ENCODE results near the gene ITPR2.
"Not testable (repeated sequence)": the region's sequence is repeated elsewhere in the genome, so short reads cannot be mapped to it uniquely, and the experiment has no call there.

ITPR2 gene

DNA sequence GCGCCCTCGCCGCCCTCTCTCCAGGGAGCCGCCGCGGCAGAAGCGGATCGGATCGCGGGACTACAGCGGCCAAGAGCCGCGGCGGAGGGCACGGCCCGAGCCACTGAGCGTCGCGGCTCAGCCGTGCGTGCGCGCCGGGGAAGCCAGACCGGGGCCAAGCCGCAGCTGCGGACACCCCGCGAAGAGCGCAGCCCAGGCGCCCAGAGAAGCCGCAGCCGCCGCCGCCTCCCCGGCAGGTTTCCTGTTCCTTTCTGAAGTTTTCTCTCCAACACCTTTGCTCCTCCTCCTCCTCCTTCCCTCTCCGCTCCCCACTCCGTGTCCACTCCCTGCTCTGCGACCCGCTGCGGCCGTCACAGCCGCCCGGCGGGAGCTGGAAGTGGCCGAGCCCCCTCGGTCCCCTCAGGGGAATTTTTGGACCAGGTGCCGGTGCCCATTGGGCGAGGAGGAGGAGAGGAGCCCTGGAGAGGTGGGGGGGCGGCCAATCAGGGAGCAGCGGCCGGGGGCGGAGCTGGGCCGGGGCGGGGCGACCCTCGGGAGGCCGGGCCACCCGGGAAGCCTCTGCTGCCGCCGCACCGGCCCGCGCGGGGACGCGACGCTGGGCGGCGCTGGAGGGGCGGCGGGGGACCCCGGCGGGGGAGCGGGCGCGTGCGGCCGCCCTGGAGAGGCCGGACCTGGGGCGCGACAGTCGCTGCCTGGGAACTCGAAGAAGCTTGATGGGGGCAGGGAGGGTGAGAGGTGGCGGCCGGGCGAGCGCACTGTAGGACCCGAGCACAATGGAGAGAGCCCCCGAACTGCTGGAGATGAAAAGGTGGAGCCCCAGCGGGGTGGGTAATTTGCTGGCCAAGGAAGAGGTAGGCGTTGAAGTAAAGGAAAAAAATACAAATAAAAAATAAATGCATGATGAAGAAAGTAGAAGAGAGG lies at the start of gene ITPR2:
Gene ITPR2 (minus strand): TSS at position 373 of the 921 bp plus-strand sequence. CDS start 413 bp downstream, outside the sequence.
- peak; percentile 77 for DNase-seq (ENCODE audit: low read depth)

DNA sequence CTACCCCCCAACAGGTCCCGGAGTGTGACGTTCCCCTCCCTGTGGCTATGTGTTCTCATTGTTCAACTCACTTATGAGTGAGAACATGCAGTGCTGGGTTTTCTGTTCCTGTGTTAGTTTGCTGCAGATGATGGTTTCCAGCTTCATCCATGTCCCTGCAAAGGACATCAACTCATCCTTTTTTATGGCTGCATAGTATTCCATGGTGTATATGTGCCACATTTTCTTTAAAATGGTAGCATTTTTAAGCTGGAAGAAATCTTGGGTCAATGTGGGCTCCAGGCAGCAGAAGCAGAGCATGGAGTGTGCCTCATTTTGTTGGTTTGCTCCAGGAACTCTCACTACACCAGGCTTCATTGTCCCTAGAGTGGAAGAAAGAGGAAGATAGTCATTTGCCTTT lies 47.6 kb upstream of the ITPR2 start:
- no peak for DNase-seq (ENCODE audit: low read depth)

DNA sequence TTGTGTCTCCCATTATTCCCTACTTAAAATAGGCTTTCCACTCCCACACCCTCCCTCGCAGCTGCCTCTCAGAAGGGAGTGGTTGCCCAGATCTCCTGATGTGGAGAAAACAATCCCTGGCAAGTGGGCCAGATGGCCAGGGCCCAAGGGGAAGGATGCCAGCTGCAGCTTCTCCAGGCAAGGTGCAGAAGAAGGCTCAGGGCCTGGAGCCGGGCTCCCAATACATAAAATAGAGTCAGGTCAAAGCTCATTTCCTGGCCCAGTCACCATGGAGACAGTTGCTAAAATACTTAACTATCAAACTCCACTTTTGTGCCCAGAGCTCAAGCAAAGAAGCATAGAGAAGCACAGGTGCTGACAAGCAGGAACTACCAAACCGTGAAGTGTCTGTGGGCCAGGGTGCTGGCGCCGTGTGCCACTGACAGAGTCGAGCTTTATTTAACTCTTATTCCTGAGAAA lies 45.7 kb upstream of the ITPR2 start:
- DNase-seq (ENCODE audit: low read depth) = no peak

DNA sequence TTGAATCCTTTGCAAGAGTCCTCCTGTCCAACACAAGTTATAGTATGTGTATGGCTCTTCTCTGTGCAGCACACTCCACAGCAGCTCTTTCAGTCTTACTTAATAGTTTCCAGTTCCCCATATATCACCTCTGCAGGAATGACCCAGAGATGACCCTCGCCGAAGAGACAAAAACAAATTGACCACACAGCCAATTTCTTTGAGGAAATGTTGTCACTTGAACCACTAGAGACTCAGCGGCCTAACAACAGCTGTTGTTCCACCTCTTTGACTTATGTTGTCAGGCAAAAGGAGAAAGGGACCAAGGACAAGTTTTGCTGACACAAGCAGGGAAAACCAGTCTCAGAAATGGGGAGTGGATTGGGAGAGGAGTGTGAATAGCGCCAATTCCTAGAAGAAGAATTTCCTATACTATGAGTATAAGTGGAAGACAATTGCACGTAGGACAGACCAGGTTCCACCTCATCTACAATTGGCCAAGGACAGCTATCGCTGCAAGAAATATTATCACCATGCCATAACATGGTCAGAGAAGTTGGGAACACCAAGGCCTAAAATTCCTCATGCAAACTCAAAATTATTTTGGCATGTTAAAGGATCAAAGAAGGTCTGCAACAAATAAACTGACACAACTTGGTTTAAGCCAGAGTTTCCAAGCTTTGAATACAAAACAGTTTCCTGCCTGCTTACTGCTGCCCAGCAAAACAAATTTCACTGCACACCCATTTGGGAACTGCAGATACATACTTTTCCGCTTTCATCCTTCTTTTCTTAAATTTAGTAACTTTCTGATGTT lies 41.7 kb upstream of the ITPR2 start:
- no peak for DNase-seq (ENCODE audit: low read depth)

DNA sequence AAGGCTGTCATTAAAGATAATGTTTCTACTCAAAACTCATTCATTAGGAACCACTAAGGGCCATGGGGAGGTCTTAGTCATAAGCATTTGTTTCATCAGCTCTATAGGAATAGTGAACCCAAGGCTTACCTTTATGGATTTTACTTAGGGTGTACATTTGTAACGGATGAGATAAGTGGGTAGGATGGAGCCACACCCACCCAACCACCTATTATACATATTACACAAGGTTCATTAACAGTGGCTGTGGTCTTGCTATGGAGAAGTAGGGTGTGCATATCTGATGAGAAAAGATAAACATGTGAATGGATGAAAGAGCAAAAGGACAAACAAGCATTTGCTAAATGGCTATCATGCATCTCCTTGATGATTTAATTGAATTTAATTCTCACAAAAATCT lies 39.6 kb upstream of the ITPR2 start:
- no peak for DNase-seq (ENCODE audit: low read depth)

DNA sequence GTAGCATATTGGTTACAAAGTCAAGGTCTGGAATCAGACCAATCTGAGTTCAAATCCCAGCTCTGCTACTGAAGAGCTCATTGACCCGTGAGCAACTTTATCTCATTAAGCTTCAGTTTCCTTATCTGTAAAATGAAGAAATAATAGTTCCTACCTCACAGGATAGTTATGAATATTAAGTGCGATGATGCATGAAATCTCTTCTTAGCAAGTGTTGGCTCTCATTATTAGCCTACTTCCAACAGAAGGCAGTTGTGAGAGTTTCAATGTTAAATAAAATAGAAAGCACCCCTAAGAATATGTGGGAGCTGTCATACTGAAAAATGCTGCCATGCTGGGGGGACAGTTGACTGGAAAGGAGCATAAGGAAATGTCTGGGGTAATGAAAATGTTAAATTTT lies 39.0 kb upstream of the ITPR2 start:
- no peak for DNase-seq (ENCODE audit: low read depth)

DNA sequence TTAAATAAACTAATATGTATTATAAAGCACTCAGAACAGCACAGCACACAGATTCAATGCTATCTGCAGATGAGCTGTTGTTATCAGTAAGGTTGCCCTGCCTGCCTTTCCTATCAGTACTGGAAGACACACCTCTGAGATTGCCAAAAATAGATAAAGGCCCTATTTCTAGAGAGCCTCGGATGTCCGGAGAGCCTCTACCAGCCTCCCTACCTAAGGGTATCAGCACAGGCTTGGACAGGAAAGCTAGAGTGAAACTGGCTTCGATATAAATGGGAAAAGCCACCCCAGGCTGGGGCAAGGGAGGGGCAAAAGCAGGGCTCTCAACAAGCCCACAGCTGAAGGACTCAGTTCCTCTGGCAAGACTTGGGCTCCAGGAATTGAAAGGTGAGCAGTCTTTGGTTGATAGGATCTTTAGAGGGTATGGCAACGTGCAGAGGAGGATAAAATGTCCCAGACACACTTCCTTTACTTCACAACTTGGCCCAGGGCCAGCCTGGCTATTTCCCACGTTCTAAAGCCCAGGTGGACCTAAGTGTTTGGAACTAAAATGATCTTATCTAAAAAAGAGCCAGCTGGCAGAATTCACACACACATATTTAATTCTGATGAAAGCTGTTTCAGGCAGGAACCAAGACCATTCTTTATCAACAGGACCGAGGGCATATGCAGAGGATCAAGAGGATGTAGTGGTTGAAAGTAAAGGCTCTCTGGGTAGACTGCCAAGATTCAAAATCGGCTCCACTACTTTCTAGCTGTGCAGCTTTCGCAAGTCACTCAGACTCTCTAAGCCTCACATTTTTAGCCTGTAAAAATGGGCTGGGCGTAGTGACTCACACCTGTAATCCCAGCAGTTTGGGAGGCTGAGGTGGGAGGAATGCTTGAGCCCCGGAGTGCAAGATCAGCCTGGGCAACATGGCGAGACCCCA lies 37.8 kb upstream of the ITPR2 start:
- no peak for DNase-seq (ENCODE audit: low read depth)

DNA sequence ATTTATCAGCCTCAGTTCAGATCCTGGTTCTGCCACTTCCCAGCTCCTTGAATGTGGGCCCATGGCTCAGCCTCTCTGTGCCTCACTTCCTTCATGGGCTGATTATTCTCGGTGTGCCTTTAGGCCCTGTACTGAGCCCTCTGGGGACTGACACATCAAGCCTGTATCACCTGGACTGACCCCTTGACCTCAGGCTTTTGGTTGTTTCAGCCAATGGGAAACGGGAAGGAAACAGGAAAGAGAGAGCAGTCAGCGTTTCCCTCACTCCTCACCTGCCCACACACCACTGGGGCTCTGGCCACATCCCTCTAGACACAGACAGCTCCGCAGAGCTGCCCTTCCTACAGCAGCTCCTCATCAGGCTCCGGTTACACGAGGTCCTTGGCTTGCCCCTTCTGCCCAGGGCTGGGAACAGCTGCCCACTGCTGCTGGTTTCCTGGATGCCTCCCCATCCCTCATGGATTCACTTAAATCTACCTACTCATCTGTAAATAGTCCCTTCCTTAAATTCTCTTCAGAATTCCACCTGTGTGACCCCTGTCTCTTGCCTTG lies 37.0 kb upstream of the ITPR2 start:
- DNase-seq (ENCODE audit: low read depth) = no peak

DNA sequence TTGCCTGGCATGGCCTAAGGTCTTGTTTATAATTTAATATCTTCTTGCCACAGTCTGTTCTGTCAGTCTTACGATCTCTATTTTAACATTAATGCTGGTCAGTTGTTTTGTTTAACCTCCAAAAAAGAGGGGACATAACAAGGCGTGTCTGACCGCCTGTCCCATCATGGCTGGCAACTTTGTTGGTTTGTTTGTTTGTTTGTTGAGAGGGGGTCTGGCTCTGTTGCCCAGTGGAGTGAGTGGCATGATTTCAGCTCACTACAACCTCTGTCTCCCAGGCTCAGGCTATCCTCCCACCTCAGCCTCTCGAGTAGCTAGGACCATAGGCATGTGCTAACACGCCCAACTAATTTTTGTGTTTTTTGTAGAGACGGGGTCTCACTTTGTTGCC lies 36.1 kb upstream of the ITPR2 start:
- no peak for DNase-seq (ENCODE audit: low read depth)

DNA sequence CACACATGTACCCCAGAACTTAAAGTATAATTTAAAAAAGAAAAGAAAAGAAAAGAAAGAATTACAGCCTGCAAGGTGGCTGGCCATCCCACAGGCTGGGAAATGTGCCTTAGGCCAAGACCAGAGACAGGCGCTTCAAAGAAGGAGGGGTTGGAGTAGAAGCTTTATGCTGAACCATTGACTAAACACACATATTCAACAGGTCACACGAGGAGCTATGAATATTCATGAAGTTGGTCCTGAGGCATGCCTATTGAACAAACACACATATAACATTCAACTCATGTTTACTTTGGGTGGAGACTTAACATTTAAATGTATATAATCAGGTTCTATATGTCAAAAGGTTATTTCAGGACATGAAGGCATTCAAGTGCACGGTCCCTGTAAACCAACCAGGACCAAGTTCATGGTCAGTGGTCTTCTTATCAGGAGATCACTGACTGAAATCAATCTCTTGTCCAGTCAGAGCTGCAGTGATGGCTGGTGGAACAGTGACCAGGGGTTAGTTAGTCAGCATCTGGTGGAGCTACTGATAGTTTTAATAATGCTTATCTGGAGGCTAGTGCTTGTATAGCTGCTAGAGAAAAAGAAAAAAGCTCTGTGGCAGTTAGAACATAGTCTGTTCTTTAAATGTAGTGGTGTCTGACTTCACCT lies 35.6 kb upstream of the ITPR2 start:
- DNase-seq (ENCODE audit: low read depth) = no peak

DNA sequence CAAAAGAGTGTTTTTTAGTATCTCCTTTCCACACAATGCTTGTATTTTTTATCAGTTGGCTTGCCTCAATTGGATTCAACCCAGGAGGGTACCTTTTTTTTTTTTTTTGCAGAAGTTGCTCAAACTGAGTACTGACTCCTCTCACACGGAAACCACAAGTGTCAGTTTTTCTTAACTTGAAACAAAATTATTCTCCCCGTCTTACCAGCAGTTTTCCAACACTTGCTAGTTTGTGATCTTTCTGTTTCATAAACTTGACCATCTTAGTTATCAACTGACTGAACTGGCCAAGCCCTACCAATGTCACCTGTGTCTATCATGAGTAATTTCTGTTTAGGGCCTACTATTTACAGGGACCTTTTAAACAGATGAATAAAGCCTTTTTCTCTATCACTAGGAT lies 34.1 kb upstream of the ITPR2 start:
- DNase-seq (ENCODE audit: low read depth) = no peak

DNA sequence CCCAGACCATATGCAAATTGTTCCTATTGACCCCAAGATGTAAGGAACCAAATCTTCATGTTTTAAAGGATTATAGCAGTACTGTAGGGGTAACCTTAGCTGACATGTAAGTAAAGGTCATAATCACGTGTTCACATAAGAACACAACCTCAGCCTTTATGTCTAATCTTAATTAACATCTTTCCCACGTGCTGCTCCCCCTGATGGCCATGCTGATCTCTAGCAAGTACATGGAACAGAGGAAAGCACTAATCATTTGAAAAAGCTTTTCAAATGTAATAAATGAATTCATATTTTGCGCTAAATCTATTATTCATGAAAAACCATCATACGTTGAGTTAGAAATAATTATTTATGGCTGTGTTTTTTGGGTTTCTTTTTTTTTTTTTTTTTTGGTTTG lies 30.5 kb upstream of the ITPR2 start:
- DNase-seq (ENCODE audit: low read depth) = no peak

DNA sequence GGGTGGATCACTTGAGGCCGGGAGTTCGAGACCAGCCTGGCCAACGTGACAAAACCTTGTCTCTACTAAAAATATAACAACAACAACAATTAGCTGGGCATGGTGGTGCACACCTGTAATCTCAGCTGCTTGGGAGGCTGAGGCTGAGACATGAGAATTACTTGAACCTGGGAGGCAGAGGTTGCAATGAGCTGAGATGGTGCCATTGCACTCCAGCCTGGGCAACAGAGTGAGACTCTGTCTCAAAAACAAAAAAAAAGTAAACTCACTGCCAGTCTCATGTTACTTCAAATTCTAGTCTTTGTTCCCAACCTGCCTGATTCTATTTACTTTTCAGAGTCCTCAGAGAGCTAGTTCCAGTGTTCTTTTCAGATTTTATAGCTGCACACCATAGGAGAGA lies 29.8 kb upstream of the ITPR2 start:
- not testable (repeated sequence) for DNase-seq (ENCODE audit: low read depth)

DNA sequence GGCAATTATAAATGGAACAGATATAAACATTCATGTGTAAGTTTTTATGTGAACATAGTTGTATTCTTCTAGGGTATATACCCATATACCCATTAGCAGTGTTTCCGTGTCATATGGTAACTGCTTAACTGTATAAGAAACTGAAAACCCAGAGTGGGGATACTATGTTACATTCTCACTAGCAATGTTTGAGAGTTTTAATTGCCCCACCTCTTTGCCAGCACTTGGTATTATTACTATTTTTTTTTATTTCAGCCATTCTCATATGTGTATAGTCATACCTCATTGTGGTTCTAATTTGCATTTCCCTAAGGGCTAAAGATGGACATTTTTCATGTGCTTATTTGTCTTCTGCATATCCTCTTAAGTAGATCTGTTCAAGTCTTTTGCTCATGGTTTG lies 28.7 kb upstream of the ITPR2 start:
- DNase-seq (ENCODE audit: low read depth) = no peak

DNA sequence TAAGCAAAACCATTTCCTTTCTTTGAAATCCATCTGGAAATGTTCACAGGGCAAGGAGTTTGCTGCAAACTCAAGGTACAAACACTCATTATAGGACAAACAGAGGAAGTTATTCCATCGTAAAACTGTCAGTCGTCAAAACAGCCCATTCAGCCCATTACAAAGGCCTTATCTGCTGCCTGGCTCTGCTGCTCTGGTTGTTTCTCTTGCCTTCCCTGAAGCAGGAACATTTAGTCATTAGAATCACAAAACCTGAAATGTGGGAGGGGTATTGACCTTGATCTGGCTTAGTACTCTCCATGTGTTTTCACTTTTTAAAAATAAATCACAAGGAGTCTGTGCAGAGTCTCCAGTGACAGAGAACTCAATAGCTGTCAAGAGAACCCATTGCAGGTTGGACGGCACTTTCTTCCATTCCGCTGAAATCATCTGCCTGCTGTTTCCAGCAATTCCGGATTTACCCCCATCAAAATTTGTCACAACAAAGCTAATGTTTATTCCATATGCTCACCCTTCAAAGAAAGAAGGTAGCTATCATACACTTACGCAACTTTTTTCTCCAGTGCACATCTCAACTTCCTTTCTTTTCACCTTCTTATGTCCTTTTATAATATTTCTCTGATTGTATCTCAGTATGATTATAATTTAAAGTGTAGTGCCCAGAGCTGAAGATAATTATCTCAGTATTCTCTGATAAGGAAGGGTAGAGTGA lies 24.6 kb upstream of the ITPR2 start:
- DNase-seq (ENCODE audit: low read depth) = no peak

DNA sequence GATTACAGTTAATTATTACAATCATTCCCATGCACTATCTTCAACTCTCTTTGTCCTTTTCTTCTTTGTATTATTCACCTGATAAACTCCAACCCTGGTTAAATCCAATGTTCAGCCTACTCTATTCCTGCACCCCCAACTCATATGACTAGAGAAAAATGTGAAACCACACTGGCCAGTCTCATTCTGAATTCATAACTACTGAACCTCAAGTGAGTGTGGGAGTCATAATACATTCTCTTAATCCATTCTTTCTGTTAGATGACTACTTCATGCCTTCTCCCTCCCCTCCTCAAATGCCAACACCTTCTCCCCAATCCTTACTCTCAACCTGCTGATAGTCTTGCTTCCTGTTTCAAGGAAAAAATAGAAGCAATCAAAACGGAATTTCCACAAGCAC lies 22.3 kb upstream of the ITPR2 start:
- DNase-seq (ENCODE audit: low read depth) = no peak

DNA sequence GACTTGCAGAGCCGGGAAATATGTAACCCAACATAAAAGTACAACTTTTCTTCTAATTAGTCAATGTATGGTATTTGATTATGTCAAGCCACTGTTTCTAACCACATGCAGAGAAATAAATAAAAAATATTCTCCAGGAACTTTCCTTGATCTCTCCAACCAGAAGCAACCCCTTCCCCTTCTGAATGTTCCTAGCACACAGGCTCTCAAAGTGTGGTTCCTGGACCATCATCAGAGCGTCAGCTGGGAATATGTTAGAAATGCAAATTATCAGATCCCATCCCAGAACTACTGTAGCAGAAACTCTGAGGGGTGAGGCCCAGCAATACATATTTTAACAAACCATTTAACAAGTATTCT lies 21.0 kb upstream of the ITPR2 start:
- DNase-seq (ENCODE audit: low read depth) = no peak

DNA sequence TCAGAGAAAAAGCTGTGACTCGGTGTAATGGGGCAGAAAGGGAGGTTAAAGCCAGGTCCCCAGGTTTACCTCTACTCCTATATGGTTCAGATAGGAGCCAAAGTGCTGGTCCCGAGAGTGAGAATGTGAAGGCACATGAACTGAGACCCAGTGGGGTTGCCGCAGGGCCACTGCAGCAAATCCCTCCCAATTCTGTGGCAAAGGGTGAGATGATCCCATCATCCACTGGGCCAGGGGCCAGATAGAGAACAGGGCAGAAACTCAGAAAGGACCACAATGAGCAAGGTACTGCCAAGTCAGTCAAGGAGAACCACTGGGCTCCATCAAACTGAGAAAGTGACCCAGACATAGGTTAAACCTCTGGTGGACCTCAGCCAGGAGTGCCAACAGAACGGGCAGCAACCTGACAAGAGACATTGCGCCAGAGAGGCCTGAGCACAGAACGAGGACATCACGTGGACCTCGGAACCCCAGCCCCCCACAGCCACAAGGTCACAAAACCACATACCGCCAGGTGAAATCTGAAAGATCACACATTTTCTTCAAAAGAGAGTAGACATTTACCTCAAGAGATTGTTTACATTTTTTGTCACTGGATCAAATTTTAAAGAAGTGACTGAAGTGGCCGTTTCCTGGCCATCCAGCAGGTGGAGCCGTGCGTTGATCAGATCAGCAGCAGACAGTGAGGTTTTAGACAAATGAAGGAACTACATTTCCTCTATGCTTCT lies 20.5 kb upstream of the ITPR2 start:
- no peak for DNase-seq (ENCODE audit: low read depth)

DNA sequence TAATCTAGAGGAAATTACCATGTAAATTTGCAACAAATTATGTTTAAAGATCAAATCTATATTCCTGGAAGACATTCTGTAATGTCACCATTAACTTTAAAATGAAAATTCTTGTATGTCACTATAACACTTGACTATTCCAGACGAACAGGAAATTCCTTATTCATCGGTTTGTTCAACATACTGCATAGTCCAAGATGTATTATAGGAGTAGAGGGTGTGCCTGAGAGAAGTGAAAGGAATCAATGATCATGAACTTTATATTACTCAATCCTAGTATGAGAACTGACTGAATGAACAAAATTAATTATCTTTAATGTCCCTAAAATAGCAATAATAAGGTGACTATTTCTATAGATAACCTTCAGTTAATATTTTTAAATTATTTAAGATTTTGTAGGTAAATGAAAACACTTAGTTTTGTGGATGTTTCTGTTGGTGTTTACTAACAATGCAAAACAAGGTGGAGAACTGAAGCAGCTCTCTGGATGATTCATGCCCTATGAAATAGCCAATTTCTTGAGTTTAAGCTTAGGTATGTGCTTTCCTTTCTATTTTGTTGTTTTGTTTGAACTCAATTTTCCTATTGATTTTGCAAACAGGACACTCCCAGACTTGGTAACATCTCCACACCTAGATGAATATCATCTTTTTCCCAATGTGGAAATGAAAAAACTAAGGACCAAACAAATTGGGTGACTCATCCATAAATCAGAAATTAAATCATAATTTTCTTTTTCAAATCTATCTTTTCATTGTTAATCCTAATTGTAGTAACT lies 18.2 kb upstream of the ITPR2 start:
- DNase-seq (ENCODE audit: low read depth) = no peak

Measured in GM04504 (cell line).